HepG2 (cell line): ENCODE measurements around the gene GAL3ST3. TPM values are rescaled to one million over a fixed set of nuclear protein-coding genes. Genes with fewer than 3 reads are reported as not detected.
A peak's percentile ranks its signal among the peaks of the same experiment; 100 is the strongest.

ENCODE experiments used
- ATF1 ChIP-seq: IDR thresholded peaks from 2 replicates; pipeline ENCODE4 v1.6.1; 2016; ENCODE audit warnings: mild to moderate bottlenecking, control low read depth
- CEBPB ChIP-seq: IDR thresholded peaks from 2 replicates; pipeline ENCODE4 v1.6.1; 2011; ENCODE audit warnings: low read depth, low read length, improper control_type of control experiment, borderline replicate concordance
- GABPB1 ChIP-seq: IDR thresholded peaks from 2 replicates; pipeline ENCODE4 v1.6.1; 2016; ENCODE audit warnings: mild to moderate bottlenecking, missing genetic modification reagents, moderate library complexity, missing compliant biosample characterization
- IRF2 ChIP-seq: IDR thresholded peaks from 2 replicates; pipeline ENCODE4 v1.6.1; 2018; ENCODE audit warnings: missing genetic modification reagents, missing compliant biosample characterization
- KLF6 ChIP-seq: IDR thresholded peaks from 2 replicates; pipeline ENCODE4 v1.8.0; 2016; ENCODE audit warnings: missing biosample characterization, missing genetic modification reagents
- KMT2B ChIP-seq: IDR thresholded peaks from 2 replicates; pipeline ENCODE4 v1.6.1; 2016; ENCODE audit warnings: missing genetic modification reagents, missing compliant biosample characterization
- MXI1 ChIP-seq: IDR thresholded peaks from 3 replicates; pipeline ENCODE4 v1.6.1; 2012; ENCODE audit warnings: low read depth, low read length, inconsistent platforms, borderline replicate concordance
- ONECUT2 ChIP-seq: sonication (generic); formaldehyde crosslinking; IDR thresholded peaks from 2 replicates; pipeline ENCODE4 v1.4.0; 2020; ENCODE audit warnings: missing genetic modification reagents
- RFX3 ChIP-seq: IDR thresholded peaks from 2 replicates; pipeline ENCODE4 v1.6.1; 2016; ENCODE audit warnings: missing biosample characterization, missing genetic modification reagents
- SMAD9 ChIP-seq: sonication (generic); formaldehyde crosslinking; IDR thresholded peaks from 2 replicates; pipeline ENCODE4 v1.5.1; 2020; ENCODE audit warnings: mild to moderate bottlenecking, missing genetic modification reagents
- SOX13 ChIP-seq, 3 experiments: fragments of 450-650 bp in 1 of 3; sonication (generic) in 1 of 3; formaldehyde crosslinking in 1 of 3; IDR thresholded peaks in 2 of 3; conservative IDR thresholded peaks in 1 of 3; 2 replicates each; pipeline versions ENCODE4 v1.5.0 to v1.6.1; 2016 to 2020; ENCODE audit warnings: antibody characterized with exemption in 1 of 3, mild to moderate bottlenecking in 1 of 3, missing compliant biosample characterization in 1 of 3, missing genetic modification reagents in 1 of 3, moderate library complexity in 1 of 3
- TRAFD1 ChIP-seq: sonication (generic); formaldehyde crosslinking; IDR thresholded peaks from 2 replicates; pipeline ENCODE4 v1.5.1; 2020; ENCODE audit warnings: missing genetic modification reagents, mild to moderate bottlenecking, borderline replicate concordance
- ZBTB1 ChIP-seq: sonication (generic); formaldehyde crosslinking; IDR thresholded peaks from 2 replicates; pipeline ENCODE4 v1.4.0; 2020; ENCODE audit warnings: missing genetic modification reagents, borderline replicate concordance
- ZBTB46 ChIP-seq: sonication (generic); formaldehyde crosslinking; IDR thresholded peaks from 2 replicates; pipeline ENCODE4 v1.4.0; 2020; ENCODE audit warnings: mild to moderate bottlenecking, missing genetic modification reagents, borderline replicate concordance
- ZFP37 ChIP-seq: sonication (generic); formaldehyde crosslinking; IDR thresholded peaks from 2 replicates; pipeline ENCODE4 v1.4.0; 2020; ENCODE audit warnings: missing genetic modification reagents, borderline replicate concordance
- ZNF550 ChIP-seq: sonication (generic); formaldehyde crosslinking; IDR thresholded peaks from 2 replicates; pipeline ENCODE4 v1.4.0; 2020; ENCODE audit warnings: mild to moderate bottlenecking, missing genetic modification reagents, borderline replicate concordance
- ZNF775 ChIP-seq: sonication (generic); formaldehyde crosslinking; IDR thresholded peaks from 2 replicates; pipeline ENCODE4 v1.4.0; 2020; ENCODE audit warnings: missing genetic modification reagents, mild to moderate bottlenecking, moderate library complexity, borderline replicate concordance
- polyA plus RNA-seq, 8 experiments: library from polyadenylated mRNA; depleted of rRNA in 3 of 8; stranded (reverse) in 7 of 8; unstranded in 1 of 8; fragments of >200 nt; fragmentation: Illumina TruSeq in 4 of 8; extraction: Trizol in 4 of 8; gene quantifications; 2 replicates each; pipeline versions ENCODE4 v1.2.1 to v1.2.3, GENCODE V29; 2011 to 2016; ENCODE audit warnings: low read depth in 4 of 8, missing spikeins in 1 of 8, mixed read lengths in 1 of 8; ENCODE audit not compliant: insufficient read depth in 1 of 8
- total RNA-seq, 5 experiments: library from RNA; depleted of rRNA; stranded (reverse); fragments of >200 nt; fragmentation: Illumina TruSeq; extraction: Trizol; gene quantifications; 2 replicates each; pipeline ENCODE4 v1.2.3, GENCODE V29; 2016; ENCODE audit warnings: low read depth in 1 of 5
- TF ChIP-seq, protein P1 (sequence below): IDR thresholded peaks from 2 replicates; pipeline ENCODE4 v1.6.1; 2016; ENCODE audit warnings: control low read depth
- TF ChIP-seq, protein P2 (sequence below): IDR thresholded peaks from 2 replicates; pipeline ENCODE4 v1.6.1; 2016; ENCODE audit warnings: low read depth, borderline replicate concordance
- TF ChIP-seq, protein P3 (sequence below): sonication (generic); formaldehyde crosslinking; IDR thresholded peaks from 2 replicates; pipeline ENCODE4 v1.8.1; 2023; ENCODE audit warnings: mild to moderate bottlenecking, missing genetic modification reagents
- TF ChIP-seq, protein P4 (sequence below): sonication (generic); formaldehyde crosslinking; IDR thresholded peaks from 2 replicates; pipeline ENCODE4 v1.9.0; 2021; ENCODE audit warnings: missing genetic modification reagents, mild to moderate bottlenecking, borderline replicate concordance

The GAL3ST3 gene
- total and polyA plus RNA-seq, 2 of the 13 experiments (the other 11 are each of a cell fraction or from before 2014, with no cell fraction given), result not detected

DNA sequence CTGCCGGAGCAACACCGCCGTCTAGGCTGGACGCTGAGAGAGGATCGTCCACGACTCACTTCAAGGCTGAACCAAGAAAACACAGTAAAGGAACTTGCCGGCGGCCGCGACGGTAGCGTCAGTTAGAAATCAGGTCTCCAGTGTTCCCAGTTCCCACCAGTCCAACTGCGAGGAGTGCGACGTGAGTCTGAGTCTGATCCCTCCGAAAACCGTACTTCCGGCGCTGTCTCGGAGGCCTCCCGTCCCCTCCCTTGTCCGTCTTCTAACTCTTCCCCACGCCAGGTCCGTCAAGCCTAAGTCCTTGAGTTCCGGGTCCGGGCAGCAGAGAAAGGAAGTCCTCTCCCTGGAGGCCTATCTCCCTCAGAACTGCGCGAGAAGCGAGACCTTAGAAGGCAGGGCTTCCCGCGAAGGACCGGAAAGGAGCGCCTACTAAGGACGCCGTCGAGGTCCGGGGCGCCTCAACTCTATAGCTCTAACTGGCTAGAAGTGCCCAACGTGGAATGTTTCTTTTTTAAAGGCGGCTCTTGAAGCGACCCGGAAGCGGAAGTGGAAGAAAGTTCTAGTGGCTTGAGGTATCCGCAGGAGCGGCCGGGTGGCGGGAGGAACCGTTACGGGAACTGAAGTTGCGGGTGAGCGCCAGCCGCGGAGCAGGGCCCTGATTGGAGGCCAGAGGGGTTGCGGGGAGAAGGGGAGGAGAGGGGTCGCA, 46.9 kb downstream of the GAL3ST3 start, which contains the start of the genes BANF1 and EIF1AD (continued):
- TF ChIP-seq CEBPB (no peak), ONECUT2 (no peak), GABPB1 (CRISPR knock-in tag) (peak; percentile 97), ZBTB1 (CRISPR knock-in tag) (peak; percentile 95; the same call in 1 of the 2 replicates), ZFP37 (no peak), ATF1 (CRISPR knock-in tag) (peak; percentile 78), IRF2 (CRISPR knock-in tag) (peak; percentile 90), TRAFD1 (CRISPR knock-in tag) (no peak), RFX3 (no peak), KMT2B (CRISPR knock-in tag) (peak; percentile 89), ZBTB46 (no peak), SMAD9 (CRISPR knock-in tag) (0 out of 2 replicates have a peak, but pooled peaks have one; percentile 24), KLF6 (peak; percentile 92), ZNF775 (CRISPR knock-in tag) (peak; percentile 79; the same call in 1 of the 2 replicates), SOX13 (IDR thresholded peaks at IDR 0.05) (no peak), SOX13 (CRISPR knock-in tag; conservative IDR thresholded peaks at IDR 0.05 in 1 of 2, IDR thresholded peaks at IDR 0.05 in 1 of 2) (peak in 1 of 2 experiments; percentile 34; a peak in 1 of 4 replicates), MXI1 (peak; percentile 68; the same call in 1 of the 3 replicates), ZNF550 (CRISPR knock-in tag) (peak; percentile 94)
- TF ChIP-seq, protein P1, sequence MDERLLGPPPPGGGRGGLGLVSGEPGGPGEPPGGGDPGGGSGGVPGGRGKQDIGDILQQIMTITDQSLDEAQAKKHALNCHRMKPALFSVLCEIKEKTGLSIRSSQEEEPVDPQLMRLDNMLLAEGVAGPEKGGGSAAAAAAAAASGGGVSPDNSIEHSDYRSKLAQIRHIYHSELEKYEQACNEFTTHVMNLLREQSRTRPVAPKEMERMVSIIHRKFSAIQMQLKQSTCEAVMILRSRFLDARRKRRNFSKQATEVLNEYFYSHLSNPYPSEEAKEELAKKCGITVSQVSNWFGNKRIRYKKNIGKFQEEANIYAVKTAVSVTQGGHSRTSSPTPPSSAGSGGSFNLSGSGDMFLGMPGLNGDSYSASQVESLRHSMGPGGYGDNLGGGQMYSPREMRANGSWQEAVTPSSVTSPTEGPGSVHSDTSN, result peak; percentile 19; the same call in 1 of the 2 replicates
- TF ChIP-seq, protein P2, sequence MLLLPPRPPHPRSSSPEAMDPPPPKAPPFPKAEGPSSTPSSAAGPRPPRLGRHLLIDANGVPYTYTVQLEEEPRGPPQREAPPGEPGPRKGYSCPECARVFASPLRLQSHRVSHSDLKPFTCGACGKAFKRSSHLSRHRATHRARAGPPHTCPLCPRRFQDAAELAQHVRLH (CRISPR knock-in tag), result peak; percentile 89; the same call in 1 of the 2 replicates
- TF ChIP-seq, protein P3, sequence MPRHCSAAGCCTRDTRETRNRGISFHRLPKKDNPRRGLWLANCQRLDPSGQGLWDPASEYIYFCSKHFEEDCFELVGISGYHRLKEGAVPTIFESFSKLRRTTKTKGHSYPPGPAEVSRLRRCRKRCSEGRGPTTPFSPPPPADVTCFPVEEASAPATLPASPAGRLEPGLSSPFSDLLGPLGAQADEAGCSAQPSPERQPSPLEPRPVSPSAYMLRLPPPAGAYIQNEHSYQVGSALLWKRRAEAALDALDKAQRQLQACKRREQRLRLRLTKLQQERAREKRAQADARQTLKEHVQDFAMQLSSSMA, result peak; percentile 91; the same call in 1 of the 2 replicates
- TF ChIP-seq, protein P4, sequence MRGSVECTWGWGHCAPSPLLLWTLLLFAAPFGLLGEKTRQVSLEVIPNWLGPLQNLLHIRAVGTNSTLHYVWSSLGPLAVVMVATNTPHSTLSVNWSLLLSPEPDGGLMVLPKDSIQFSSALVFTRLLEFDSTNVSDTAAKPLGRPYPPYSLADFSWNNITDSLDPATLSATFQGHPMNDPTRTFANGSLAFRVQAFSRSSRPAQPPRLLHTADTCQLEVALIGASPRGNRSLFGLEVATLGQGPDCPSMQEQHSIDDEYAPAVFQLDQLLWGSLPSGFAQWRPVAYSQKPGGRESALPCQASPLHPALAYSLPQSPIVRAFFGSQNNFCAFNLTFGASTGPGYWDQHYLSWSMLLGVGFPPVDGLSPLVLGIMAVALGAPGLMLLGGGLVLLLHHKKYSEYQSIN, result no peak
